Upper lobe of right lung (tissue), 1 donor: ENCODE measurements around the gene CKB. TPM values are rescaled to one million over a fixed set of nuclear protein-coding genes. Genes with fewer than 3 reads are reported as not detected.

Source experiments
- ATAC-seq: fragments of 200-7000 bp; cut with Tn5 transposase; one replicate; pipeline ENCODE4 v1.9.1; 2020; ENCODE audit warnings: mild to moderate bottlenecking, moderate library complexity
- DNase-seq: peaks from one replicate; pipeline ENCODE4 v3.0.0-alpha.2; 2020
- H3K27ac ChIP-seq: fragments of 200-600 bp; one replicate; pipeline ENCODE4 v1.8.0; 2022
- H3K27me3 ChIP-seq: fragments of 200-600 bp; one replicate; pipeline ENCODE4 v1.8.0; 2022; ENCODE audit warnings: mild to moderate bottlenecking
- H3K36me3 ChIP-seq: fragments of 200-600 bp; one replicate; pipeline ENCODE4 v1.8.0; 2022
- H3K4me1 ChIP-seq: fragments of 200-600 bp; one replicate; pipeline ENCODE4 v1.8.0; 2022
- H3K4me3 ChIP-seq: fragments of 200-600 bp; one replicate; pipeline ENCODE4 v1.8.0; 2022; ENCODE audit warnings: mild to moderate bottlenecking
- H3K9me3 ChIP-seq: fragments of 200-600 bp; one replicate; pipeline ENCODE4 v1.8.0; 2022
- intact Hi-C: fragments of 100-400 bp; cut with DNase I; formaldehyde crosslinking; loops from one replicate; pipeline ENCODE4 v1.11.0; 2022
- total RNA-seq: library from RNA; stranded (reverse); fragmentation: NEBNext Ultra II Directional; extraction: Animal tissue kit (Norgen Biotek cat#: 25700); gene quantifications from one replicate; pipeline ENCODE4 v1.2.1, GENCODE V29; 2021
- TF ChIP-seq, protein P1 (sequence below): fragments of 200-600 bp; IDR thresholded peaks from one replicate; pipeline ENCODE4 v1.8.0; 2022; ENCODE audit warnings: antibody characterized with exemption
- donor health status: DM: no; HTN: yes; CAD: no; lungs with severe emphysema.

CKB gene
- total RNA-seq, 1 donor from 2014 or later = 148 TPM

DNA sequence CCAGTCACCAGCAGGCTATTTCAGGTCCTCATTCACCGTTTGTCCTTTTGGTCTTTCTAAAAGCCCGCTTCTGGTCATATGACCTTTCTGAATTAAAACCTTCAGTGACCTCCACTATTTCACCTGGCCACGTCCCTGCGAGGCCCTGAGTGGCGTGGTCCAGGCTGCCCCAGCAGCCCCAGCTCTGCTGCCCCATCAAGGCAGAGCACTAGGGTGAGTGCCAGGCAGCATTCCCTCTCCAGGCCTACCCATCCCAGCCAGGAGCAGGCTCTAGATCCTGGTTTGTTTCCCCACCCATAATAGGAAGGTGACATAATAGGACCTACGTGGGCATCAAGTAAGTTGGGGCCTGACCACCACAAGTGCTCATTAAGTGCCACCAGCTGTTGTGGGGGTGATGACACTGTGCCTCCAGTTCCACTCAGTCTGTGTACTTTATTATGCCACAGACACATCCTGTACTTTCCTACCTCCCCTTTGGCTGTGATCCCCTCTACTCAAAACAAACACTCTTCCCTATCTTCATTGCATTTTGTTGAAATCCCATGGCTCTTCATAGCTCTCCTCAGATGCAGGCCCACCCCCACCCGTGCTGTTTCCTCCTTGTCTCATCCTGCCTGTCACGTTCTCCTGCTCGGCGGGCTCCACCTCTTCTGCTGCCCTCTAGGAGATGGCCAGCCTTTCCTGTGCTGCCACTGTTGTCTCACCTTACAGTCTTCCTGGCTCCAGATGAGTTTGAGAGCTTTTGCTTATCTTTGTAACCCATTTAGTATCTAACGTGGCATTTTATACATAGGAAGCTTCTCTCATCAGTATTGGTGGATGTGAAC is 21.4 kb downstream of the CKB start:
- H3K9me3 ChIP-seq = no peaks in the 10 kb centered on the region
- peaks cover 6% of the 10 kb centered on the region for H3K4me1 ChIP-seq
- no peak for DNase-seq
- H3K27me3 ChIP-seq = no peaks in the 10 kb centered on the region
- no peak overlapping the region for H3K27ac ChIP-seq
- no peak for ATAC-seq
- TF ChIP-seq, protein P1, sequence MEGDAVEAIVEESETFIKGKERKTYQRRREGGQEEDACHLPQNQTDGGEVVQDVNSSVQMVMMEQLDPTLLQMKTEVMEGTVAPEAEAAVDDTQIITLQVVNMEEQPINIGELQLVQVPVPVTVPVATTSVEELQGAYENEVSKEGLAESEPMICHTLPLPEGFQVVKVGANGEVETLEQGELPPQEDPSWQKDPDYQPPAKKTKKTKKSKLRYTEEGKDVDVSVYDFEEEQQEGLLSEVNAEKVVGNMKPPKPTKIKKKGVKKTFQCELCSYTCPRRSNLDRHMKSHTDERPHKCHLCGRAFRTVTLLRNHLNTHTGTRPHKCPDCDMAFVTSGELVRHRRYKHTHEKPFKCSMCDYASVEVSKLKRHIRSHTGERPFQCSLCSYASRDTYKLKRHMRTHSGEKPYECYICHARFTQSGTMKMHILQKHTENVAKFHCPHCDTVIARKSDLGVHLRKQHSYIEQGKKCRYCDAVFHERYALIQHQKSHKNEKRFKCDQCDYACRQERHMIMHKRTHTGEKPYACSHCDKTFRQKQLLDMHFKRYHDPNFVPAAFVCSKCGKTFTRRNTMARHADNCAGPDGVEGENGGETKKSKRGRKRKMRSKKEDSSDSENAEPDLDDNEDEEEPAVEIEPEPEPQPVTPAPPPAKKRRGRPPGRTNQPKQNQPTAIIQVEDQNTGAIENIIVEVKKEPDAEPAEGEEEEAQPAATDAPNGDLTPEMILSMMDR = no peak
- H3K4me3 ChIP-seq = no peak overlapping the region
- H3K36me3 ChIP-seq = peaks cover 86% of the 10 kb centered on the region
- intact Hi-C loops = loop anchor here (5.0 kb wide), 1 partner anchor 46 kb away; no protein-coding TSS in a partner anchor

DNA sequence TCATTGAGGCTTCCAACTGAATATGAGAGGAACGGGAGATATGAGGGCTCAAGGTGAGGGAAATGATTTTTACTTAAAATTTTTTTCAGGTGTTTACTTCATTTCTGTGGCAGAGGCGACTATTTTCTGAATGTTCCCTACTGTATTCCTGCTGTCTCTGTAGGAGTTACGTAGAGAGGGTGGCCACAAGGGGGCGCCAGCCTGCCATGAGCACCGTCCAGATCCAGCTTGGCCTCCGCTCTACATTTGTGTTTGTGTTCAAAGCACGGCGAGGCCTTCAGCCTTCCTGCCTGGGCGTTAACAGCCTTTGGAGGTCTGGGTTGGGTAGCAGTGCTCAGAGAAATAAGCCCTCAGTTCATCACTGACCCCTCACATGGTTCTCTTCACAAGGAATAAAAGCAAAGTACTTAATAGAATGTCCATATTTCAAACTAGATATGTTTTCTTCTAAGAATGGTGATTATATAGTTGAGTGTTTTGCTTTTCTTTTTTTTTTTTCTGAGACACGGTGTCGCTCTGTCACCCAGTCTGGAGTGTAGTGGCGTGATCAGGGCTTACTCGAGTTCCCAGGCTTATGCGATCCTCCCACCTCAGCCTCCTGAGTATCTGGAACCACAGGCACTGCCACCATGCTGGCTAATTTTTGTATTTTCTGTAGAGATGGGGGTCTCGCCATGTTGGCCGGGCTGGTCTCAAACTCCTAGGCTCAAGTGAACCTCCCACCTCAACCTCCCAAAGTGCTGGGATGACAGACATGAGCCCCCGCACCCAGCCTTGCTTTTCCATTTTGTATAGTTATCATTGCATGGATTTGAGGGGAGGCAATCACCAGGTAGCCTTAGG is 22.3 kb downstream of the CKB start:
- intact Hi-C loops = loop anchor here (5.0 kb wide), 1 partner anchor 47 kb away; no protein-coding TSS in a partner anchor

DNA sequence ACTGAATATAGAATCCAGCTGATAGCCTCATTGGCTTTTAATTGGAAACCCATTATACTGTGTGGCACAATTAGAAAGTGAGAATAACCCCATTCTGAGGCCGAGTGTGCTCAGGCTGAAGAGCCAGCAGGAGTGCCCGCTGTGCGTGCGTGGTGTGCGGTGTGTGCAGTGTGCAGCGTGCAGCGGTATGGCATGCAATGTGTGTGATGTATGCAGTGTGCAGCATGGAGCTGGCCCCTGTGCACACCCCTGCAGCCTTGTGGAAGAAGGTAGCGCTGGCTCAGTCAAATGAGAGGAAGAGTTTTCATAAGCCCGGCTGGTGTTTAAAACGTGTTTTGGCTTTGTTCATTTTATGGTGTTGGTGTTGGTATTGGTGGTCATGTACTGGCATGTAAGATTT is 22.9 kb downstream of the CKB start:
- TF ChIP-seq, protein P1 = no peak
- intact Hi-C loops = loop anchor here (5.0 kb wide), 1 partner anchor 48 kb away; no protein-coding TSS in a partner anchor
- no peaks in the 10 kb centered on the region for H3K9me3 ChIP-seq
- H3K27ac ChIP-seq = no peak overlapping the region
- DNase-seq (no peak), ATAC-seq (peak; percentile 24)
- peaks cover 10% of the 10 kb centered on the region for H3K4me1 ChIP-seq
- no peaks in the 10 kb centered on the region for H3K27me3 ChIP-seq
- H3K36me3 ChIP-seq = peaks cover 86% of the 10 kb centered on the region
- no peak overlapping the region for H3K4me3 ChIP-seq

More for the DNA sequence above, 22.3 kb downstream of the CKB start:
- TF ChIP-seq, protein P1 = peak; percentile 97
- peak; percentile 93 for DNase-seq
- Histone ChIP-seq H3K9me3 (no peaks in the 10 kb centered on the region), H3K27me3 (no peaks in the 10 kb centered on the region), H3K27ac (no peak overlapping the region), H3K4me3 (no peak overlapping the region), H3K4me1 (peaks cover 6% of the 10 kb centered on the region), H3K36me3 (peaks cover 86% of the 10 kb centered on the region)
- peak; percentile 96 for ATAC-seq

DNA sequence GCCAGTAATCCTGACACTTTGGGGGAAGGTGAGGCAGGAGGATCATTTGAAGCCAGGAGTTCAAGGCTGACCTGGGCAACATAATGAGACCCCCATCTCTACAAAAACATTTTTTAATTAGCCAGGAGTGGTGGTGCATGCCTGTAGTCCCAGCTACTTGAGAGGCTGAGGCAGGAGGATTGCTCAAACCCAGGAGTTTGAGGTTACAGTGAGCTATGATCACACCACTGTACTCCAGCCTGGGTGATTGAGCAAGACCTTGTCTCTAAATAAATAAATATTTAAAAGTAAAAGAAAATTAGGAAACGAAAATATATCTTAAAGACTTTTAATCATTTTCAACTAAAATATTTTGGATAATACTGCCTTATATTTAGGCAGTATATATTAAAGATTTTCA is 25.9 kb downstream of the CKB start:
- ATAC-seq (no peak), DNase-seq (no peak)
- intact Hi-C loops = no loop called here
- Histone ChIP-seq H3K27ac (no peak overlapping the region), H3K4me1 (peaks cover 10% of the 10 kb centered on the region), H3K27me3 (no peaks in the 10 kb centered on the region), H3K4me3 (no peak overlapping the region), H3K9me3 (no peaks in the 10 kb centered on the region), H3K36me3 (peaks cover 88% of the 10 kb centered on the region)
- TF ChIP-seq, protein P1 = no peak

DNA sequence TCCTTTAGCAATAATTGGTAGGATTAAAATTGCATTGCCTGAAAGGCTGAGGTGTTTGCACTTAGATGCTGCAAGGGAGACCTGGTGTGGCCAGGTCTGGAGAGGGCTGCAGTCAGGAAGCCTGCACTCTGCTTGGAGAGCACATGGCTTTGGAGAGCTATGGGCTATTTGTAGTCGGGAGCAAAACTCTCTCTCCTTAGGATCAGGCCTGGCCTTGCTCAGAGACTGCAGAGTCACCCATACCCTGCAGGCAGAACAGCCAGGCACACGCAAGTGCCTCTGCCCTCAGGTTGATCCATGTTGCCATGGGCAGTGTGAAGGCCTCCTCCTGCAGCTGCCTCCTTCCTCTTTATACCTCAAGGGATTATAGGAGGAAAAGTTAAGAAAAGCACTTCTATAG is 26.8 kb downstream of the CKB start:
- H3K4me3 ChIP-seq = no peak overlapping the region
- H3K27me3 ChIP-seq = no peaks in the 10 kb centered on the region
- peaks cover 88% of the 10 kb centered on the region for H3K36me3 ChIP-seq
- H3K4me1 ChIP-seq = peaks cover 10% of the 10 kb centered on the region
- intact Hi-C loops = no loop called here
- H3K27ac ChIP-seq = no peak overlapping the region
- peak; percentile 48 for ATAC-seq
- H3K9me3 ChIP-seq = no peaks in the 10 kb centered on the region
- TF ChIP-seq, protein P1 = no peak
- DNase-seq = no peak
